COLO668 (cell line): ENCODE results near the gene CHI3L1.
A peak's percentile ranks its signal among the peaks of the same experiment; 100 is the strongest.

Source experiments
- DNase-seq: peaks from one replicate; lab custom pipeline; 2025; ENCODE audit not compliant: unreplicated experiment; lab: John Stamatoyannopoulos, UW

The CHI3L1 gene

GRCh38 chr1:203169770-203170520, 16.6 kb downstream of the CHI3L1 start:
- DNase-seq = no peak

- no peak for DNase-seq
Measured at GRCh38 chr1:203168991-203169390, 17.5 kb downstream of the CHI3L1 start.

GRCh38 chr1:203168256-203168786, 18.2 kb downstream of the CHI3L1 start:
- DNase-seq = no peak

DNA sequence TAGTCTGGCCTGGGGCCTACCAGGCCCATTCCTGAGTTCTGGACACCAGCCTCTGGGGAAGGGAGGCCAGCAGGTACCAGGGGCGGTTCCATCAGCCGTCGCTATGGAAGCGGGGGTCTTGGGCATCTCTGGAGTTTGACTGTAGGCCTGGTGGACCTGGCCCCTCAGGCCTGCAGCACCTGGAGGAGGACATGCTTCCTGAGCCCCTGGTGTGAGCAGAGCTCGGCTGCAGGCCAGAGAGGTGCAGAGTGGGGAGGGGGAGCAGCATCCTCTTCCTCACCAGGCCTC, 18.6 kb downstream of the CHI3L1 start:
- DNase-seq = no peak

DNA sequence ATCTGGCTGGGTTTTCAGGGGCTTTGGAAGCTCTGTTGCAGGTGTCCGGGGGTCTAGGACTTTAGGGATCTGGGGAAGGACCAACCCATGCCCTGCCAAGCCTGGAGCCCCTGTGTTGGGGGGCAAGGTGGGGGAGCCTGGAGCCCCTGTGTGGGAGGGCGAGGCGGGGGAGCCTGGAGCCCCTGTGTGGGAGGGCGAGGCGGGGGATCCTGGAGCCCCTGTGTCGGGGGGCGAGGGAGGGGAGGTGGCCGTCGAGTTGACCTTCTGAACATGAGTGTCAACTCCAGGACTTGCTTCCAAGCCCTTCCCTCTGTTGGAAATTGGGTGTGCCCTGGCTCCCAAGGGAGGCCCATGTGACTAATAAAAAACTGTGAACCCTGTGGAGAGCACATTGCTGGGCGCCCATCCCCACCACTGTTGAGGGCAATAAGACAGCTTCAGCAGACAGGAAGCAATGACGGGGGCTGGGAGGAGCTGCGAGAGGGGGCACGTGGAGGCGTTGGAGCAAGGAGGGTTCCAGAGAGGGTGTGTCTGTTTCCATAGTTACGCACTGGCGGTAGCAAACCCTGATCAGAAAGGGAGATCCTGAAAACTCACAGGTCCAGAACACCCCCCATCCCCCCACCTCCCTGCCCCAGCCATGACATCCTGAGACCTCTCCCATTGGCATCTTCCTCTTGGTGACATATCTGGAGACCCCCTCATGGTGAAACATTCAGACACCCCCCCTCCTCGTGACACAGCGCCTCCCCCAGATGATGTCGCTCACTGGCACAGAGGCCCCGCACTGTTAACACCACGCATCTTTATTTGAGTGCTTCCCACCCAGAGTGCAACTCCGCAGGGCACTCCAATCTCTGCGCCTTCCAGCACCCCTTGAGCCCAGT, 19.2 kb downstream of the CHI3L1 start:
- no peak for DNase-seq

GRCh38 chr1:203166192-203166940, 20.1 kb downstream of the CHI3L1 start:
- DNase-seq = peak; percentile 36

DNA sequence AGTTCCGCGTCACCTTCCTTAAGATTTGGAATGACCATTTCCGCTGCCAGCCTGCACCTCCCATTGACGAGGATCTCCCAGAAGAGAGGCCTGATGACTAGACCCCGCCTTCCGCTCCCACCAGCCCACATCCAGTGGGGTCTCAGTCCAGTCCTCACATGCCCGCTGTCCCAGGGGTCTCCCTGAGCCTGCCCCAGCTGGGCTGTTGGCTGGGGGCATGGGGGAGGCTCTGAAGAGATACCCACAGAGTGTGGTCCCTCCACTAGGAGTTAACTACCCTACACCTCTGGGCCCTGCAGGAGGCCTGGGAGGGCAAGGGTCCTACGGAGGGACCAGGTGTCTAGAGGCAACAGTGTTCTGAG, 20.7 kb downstream of the CHI3L1 start:
- no peak for DNase-seq

- DNase-seq = no peak
Measured at GRCh38 chr1:203165101-203165799, 21.3 kb downstream of the CHI3L1 start.

DNA sequence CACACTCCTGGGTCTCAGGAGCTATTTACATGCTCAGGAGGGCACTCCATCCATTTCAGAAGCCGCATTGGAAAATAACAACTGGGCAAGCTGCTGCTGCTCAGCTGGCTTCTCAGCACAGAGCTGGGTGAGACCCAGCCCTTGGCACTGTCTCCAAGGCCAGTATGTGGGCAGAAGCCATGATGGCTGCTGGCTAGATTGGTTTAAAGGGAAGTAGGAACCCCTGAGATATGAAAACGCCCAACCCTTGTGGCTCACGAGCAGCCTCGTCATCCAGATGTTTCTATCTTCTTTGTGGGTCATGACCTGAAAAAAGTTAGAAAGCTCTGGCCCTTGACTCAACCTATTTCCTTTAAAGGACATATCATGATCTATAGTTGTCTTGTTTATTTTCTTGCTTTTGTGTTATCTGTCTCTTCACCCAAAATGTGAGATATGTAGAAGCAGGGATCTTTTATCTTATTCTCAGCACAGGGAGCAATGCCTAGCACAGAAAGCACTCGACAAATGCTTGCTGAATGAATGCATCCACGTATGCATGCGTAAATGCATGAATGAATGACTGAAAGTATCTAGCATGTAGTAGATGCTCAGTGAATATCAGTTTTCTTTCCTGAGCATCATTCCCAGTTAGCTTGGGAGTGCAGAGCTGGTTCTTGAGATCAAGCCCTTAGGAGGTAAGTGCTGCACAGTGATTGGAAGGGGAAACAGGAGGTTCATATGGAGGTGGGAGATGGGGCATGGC, 22.4 kb downstream of the CHI3L1 start:
- no peak for DNase-seq

GRCh38 chr1:203162403-203162802, 24.1 kb downstream of the CHI3L1 start:
- no peak for DNase-seq

DNA sequence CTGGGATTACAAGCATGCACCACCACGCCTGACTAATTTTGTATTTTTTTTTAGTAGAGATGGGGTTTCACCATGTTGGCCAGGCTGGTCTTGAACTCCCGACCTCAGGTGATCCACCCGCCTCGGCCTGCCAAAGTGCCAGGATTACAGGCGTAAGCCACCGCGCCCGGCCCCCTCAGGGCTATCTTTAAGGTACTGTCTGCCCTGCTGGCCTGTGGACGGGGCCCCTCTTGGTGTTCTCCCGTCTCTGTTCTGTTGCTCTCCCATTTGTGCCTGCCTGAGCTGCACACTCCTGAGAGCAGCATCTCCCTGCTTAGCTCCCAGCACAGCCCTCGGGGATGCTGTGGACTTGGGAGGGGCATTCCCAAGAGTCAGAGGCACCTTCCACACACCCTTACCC, 24.8 kb downstream of the CHI3L1 start:
- no peak for DNase-seq

- no peak for DNase-seq
Measured at GRCh38 chr1:203161175-203161574, 25.3 kb downstream of the CHI3L1 start.

- DNase-seq = no peak
Measured at GRCh38 chr1:203159844-203160243, 26.7 kb downstream of the CHI3L1 start.

DNA sequence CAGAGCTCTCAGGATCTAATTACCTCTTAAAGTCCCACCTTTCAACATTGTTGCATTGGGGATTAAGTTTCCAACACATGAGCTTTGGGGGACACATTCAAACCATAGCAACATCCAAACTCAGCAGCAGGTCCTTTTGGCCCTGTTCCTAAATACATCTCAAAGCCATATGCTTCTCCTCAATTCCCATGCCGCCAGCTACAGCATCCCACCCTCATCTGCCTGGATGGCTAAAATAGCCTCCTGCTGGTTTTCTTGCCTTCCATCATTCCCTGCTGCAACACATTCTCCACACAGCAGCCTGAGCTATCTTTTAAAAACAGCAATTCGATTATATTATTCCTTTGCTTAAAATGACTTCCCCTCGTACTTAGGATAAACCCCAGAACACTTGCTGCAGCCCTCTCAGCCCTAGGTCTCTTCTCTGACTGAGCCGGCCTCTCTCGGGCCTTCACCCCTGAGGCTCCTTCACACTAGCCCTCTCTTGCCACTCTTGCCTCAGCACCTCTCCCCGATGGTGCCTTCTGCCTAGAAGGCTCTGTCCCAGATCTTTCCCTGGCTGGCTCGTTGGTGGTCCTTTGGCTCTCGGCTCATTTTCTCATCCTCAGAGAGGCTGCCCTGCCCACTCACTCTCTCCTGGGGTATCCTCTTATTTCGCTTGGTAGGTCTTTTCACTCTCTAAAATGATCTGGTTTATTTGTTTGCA, 27.4 kb downstream of the CHI3L1 start:
- DNase-seq = no peak

- DNase-seq = no peak
Measured at GRCh38 chr1:203158423-203158822, 28.1 kb downstream of the CHI3L1 start.

- no peak for DNase-seq
Measured at GRCh38 chr1:203156280-203156679, 30.2 kb downstream of the CHI3L1 start.

DNA sequence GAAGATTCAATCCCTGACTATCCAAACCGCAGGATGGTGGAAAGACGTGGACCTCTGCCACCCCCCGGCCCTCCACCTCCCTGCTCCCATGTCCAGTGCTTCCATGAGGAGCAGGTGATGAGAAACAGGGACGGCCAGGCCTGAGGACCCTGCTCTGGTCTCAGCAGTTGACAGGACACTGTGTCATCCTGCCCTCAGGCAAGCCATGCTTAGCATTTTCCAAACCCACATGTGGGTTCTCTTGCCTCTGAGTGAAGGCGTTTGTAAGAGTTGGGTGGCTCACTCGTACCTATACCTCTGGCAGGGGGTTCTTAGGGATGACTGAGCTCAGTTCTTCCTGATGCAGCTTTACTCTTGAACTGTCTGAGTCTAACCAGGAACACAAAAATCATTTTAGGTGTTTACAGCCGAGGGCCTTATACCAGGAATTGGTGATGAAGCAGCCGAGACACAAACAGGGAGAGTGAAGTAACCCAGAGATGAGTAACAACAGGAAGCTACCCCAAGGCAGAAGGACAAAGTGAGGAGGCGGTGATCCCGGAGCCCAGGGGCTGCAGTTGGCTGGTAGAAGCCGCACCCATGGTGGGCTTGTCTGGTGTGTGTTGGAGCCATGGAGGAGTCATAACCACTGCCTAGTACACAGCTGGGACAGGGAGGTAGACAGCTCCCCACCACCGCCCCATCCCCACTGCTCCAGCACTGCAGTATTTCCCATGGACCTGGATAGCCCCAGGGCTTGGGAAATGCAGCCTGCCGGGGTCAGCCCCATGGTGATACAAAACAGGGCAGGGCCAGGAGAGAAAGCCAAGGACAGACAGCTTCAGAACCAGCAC, 32.3 kb downstream of the CHI3L1 start:
- DNase-seq = no peak

DNA sequence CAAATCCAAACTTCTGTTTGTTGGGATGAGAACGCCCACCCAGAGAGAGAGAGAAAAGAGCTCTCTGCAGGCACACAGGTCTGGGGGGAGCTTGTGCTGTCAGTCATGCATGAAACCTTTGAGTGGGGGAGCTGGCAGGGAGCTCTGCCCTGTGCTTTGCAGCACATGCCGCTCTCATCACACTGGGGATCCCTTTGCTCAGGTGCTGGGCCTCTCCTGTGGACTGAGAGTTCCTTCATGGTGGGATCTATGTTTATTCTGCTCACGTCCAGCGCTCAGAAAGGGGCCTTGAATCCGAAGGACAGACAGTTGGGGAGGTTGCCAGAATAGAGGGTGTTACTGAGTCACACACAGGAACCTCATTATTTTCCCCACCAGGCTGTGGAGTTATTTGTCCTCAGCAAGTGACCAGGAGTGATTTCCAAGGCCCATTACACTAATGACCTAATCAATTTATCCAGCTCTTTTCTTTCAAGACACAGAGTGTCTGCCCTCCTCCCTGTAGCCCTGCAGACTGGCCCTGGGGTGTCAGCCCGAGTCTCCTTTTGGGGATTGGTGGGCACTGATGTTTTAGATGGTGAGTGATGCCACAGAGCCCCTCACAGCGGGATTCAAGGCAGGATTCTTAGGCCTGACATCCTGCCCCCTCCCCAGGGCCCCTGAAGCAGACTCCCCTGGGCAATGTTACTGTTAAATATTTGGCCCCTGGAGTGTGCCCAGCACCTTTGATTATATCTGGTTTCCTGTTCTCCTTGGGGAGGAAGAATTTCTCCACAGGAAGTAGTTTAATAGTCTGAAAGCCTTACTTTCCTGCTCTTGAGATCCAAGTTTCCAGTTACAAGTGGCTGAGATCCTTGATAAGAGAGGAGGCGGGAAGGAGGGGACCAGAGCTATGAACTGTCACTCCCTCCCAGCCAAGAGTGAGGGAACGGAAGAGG, 33.2 kb downstream of the CHI3L1 start:
- DNase-seq = peak; percentile 18
